Stimulated activated CD8-positive, alpha-beta memory T cell treated with anti-CD3 and anti-CD28 coated beads, Interleukin-12 subunit alpha, Interleukin-12 subunit beta, amount 100 ng/mL, for 24 hours (primary cell): Measurements from ENCODE around the gene ULK4.
"Not testable (repeated sequence)": the region's sequence is repeated elsewhere in the genome, so short reads cannot be mapped to it uniquely, and the experiment has no call there.

Experiments used
- DNase-seq: peaks from one replicate; pipeline ENCODE4 v3.0.0-alpha.2; 2020; ENCODE audit errors: extremely low read depth

The ULK4 gene

DNA sequence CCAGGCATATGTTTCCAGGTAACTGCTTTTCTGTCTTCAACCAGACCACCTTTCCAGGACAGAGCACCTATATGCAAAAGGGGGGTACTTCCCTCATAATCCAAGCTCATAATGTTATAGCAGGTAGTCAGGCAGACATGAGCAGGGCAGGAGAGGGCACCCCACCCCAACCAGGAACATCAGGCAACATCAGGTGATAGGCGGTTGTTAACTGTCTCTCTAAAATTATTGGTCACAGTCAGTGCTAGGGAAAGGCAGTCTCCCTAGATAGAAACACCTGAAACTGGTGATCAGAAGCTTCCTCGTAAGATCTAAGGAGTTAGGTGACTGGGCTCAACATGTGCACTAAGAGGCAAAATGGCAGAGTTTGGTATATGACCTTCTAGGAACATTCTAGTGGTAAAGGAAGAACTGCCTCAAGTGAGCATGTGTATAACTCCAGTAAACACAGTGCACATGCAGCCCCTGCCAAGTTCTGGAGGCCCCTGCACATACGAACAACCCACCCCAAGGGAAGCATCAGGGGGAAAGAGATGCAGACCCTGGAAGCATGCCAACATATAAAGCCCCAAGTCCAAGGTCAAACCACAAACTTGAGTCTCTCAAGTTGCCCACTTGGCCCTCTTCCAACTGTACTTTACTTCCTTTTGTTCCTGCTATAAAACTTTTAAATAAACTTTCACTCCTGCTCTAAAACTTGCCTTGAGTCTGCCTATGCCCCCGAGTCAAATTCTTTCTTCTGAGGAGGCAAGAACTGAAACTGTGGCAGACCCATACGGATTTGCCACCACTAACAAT lies 270.9 kb downstream of the ULK4 start:
- no peak for DNase-seq

GRCh38 chr3:41688595-41689380 lies 273.1 kb downstream of the ULK4 start:
- DNase-seq: no peak

DNA sequence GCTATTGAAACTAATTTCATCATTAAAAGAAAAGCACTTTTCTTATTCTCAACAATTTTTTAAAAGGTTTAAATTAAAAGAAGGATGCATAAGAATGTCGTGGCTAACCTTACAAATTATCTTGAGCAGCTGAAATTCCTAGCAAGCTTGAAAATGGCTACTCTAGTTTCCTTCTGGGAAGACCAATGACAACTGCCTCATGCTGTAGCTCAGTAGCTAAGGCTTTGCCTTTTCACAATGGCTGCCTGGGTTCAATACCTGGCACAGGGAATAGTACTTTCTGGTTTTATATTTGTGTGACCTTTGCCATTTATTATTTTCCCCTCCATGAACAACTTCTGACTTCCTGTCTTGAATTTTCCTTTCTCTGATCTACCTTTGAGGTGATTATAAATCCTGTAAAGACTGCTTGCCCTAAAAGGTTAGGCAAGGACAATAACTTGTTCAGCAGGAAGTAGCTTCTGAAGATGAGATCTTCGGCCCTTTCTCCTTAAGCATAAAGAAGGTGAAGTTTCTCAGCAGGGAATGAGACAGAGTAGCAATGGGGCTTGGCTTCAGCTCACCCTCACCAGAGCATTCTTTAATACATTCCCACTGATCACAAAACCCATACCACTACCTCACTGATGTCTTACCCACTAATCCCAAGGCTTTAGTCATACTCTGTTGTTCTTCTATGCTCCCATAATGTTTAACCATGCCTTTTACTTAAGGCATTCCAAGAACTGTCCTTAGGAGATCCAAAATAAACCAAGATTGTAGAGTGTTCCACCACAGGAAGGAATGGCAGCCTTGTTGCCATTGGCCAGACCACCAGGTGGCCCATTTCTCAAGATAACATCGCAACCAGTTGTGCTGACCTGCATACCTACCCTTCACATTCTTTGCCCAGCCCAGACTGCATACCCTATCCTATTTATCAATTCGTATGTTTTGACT lies 276.8 kb downstream of the ULK4 start:
- no peak for DNase-seq

- no peak for DNase-seq
These were observed 278.1 kb downstream of the ULK4 start for GRCh38 chr3:41683666-41684350.

- no peak for DNase-seq
These were observed 278.9 kb downstream of the ULK4 start for GRCh38 chr3:41682996-41683395.

- DNase-seq: no peak
These were observed 279.5 kb downstream of the ULK4 start for GRCh38 chr3:41682382-41682781.

DNA sequence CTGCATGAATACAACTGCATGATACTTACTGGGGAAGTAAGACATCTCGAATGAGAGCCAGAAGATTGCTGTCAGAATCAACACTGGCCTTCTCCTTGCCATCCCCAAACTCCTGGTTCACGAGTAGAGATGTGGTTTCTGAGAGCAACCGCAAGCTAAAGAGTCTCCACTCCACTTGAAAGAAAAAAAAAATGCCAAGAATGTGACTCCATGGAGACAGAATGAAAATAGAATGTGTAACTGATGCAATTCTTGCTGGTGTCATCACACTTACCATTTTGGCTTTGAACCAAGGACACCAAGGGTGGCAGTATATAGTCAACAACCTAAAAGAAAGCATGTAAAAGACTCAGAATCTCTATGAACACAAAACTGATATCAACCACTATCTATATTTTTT lies 280.4 kb downstream of the ULK4 start:
- DNase-seq: no peak

DNA sequence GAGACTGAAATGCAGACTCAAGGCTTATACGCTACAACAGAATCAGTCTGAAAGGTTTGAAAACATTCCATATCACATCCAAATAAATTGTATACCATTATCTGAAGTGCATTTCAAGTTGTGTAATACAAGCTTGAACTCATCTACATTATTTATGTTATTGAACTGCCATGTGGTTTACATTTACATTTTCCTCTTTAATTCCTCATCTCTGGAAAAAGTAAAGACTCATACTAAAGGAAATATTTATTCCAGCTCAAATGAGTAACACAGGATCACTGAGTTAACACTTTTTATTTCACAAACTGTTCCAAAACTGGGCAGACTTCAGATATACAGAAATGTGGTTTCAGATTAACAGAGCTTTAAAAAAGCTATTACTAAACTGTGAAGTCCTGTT lies 282.5 kb downstream of the ULK4 start:
- no peak for DNase-seq

GRCh38 chr3:41675102-41675501 lies 286.8 kb downstream of the ULK4 start:
- not testable (repeated sequence) for DNase-seq

- no peak for DNase-seq
These were observed 287.5 kb downstream of the ULK4 start for GRCh38 chr3:41674449-41674848.

DNA sequence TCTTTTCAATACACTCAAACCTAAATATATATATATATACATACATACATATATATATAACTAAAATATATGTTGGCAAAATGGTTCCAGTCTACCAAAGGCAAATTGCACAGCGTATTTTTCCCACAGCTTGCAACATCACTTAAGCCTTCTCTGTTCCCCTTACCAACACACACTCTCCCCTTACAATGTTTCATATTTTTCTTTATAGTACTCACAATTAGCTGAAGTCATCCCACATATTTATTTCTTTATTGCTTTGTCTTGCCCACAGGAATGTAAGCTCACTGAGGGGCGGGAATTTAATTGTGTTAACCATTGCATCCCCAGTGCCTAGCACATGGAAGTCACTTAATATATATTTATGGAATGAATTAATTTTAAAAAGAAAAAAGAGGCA lies 288.3 kb downstream of the ULK4 start:
- no peak for DNase-seq

GRCh38 chr3:41668379-41668778 lies 293.5 kb downstream of the ULK4 start:
- DNase-seq: no peak

- no peak for DNase-seq
These were observed 299.6 kb downstream of the ULK4 start for GRCh38 chr3:41662288-41662687.

DNA sequence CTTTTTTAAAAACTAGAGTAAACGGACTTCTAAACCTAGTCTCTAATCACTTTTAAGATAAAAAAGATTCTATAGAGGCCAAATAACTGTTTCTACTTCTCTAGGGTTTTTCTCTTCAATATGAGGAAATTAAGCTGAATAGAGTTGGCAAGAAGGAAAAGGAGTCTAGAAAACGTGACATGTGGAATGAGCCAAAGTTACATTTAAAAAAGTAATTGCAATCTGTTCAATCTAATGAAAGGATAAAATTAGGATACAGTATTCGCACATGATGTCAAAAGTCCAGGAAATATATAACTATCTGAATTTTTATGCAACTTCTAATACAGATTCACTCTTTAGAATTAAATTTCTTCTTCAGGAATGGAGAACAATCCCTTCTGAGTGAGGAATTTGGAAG lies 300.1 kb downstream of the ULK4 start:
- DNase-seq: no peak

- DNase-seq: no peak
These were observed 301.4 kb downstream of the ULK4 start for GRCh38 chr3:41660510-41660909.

- no peak for DNase-seq
These were observed 308.2 kb downstream of the ULK4 start for GRCh38 chr3:41653571-41654239.

DNA sequence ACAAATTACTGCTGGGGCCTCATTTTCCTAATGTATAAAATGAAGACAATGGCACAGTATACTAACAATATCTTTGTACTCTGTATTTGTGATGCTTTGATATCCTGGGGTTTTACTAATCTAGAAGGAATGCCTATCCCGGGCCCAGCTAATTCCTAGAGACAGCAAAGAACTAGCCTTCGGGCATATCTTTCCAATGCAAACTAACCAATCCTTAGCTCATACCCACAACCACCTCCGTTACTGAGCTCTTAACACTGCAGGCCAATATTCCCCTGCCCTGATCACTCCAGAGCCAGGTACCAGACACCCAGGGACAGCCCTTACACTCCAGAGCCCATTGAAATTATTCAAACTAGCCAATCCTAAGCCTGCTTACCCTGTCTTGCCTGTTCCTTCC lies 309.0 kb downstream of the ULK4 start:
- no peak for DNase-seq

DNA sequence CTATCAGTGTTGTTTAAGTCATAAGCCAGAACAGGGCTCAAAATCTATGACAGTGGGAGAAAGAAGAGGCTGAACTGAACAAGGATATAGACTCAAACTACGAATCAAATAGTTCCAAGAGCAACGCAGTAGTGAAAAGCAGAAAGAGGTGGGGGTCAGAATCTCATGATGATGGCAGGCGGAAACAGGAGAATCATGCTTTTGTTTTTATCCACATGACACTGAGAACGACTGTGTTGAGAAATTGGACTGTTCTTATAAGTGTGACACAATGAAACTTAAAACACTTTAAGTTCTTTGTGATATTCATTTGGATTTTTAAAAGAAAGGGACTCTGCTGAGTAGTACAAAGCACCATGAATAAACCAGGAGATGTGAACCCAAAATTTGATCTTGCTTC lies 309.4 kb downstream of the ULK4 start:
- DNase-seq: no peak

DNA sequence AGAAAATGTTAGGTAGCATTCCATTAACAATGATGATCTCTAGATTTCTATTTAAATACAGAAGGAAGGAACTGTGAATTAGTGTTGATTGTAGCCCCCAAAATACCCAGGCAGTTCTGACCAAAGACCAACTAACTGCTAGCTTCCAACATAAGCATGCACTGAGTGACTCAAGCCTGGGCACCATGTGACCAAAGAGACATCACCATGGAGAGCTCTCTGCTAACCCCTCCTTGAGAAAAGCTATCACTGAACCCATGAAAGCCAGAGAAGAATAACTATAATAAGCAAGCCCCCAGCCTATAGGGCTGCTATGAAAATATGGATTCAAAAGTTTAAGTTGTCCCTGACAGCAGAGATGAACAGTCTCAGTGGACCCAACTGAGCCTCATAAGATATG lies 310.2 kb downstream of the ULK4 start:
- DNase-seq: no peak

DNA sequence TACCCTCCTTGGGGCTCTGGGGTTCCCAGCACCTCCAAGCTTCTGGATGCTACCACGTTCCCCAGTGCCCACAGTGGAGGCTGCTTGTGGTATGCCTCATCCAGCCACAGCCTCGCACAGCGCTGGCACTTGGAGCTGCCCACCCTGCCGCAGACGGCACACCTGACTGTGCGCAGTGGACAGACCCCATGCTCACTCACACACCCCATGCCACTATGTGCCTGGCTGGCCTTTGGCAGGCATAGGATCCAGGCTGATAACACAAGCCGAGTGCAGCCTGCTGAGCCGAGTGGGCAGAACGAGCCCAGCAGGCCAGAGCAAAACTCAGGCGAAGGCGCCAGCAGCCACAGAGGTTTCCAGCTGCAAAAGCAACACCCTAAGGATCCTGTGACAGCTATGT lies 311.5 kb downstream of the ULK4 start:
- DNase-seq: no peak

- no peak for DNase-seq
These were observed 312.7 kb downstream of the ULK4 start for GRCh38 chr3:41649129-41649739.
